H1 (cell line): ENCODE results near the gene DDT. TPM values are rescaled to one million over a fixed set of nuclear protein-coding genes. Genes with fewer than 3 reads are reported as not detected.

ENCODE experiments used
- CTCF ChIA-PET: fragments of 300-600 bp; sonication (Branson Sonifier 250); formaldehyde crosslinking; loops from one replicate; lab custom pipeline; 2021; ENCODE audit not compliant: partially characterized antibody; lab: Charles Lee
- POLR2A ChIA-PET: fragments of 300-600 bp; sonication (Branson Sonifier 250); formaldehyde crosslinking; loops from one replicate; lab custom pipeline; 2021; ENCODE audit warnings: inconsistent platforms; ENCODE audit not compliant: partially characterized antibody; lab: Charles Lee
- DNase-seq, 2 experiments: peaks; one replicate each; pipeline versions ENCODE4 v3.0.0 to v3.0.0-alpha.2; 2010 to 2022; ENCODE audit warnings: low spot score in 2 of 2, low read depth in 1 of 2, mixed read lengths in 1 of 2
- FAIRE-seq: peaks from 2 replicates; lab custom pipeline; 2011; peaks lifted over from hg19 to GRCh38; lab: Jason Lieb, UNC
- H2AFZ ChIP-seq: 2 replicates; pipeline ENCODE4 v1.8.1; 2012; ENCODE audit warnings: low read length, inconsistent platforms
- H2AK5ac ChIP-seq: 2 replicates; pipeline ENCODE4 v1.6.1; 2013; ENCODE audit warnings: low read depth, low read length
- H2BK120ac ChIP-seq: replicated peaks from 2 replicates; pipeline ENCODE3; 2013; ENCODE audit warnings: low read depth, low read length, inconsistent platforms
- H2BK12ac ChIP-seq: 2 replicates; pipeline ENCODE4 v1.6.1; 2013; ENCODE audit warnings: low read depth, low read length
- H2BK15ac ChIP-seq: 2 replicates; pipeline ENCODE4 v1.6.1; 2013; ENCODE audit warnings: low read length
- H2BK20ac ChIP-seq: 2 replicates; pipeline ENCODE4 v1.6.1; 2013; ENCODE audit warnings: low read length
- H2BK5ac ChIP-seq: 2 replicates; pipeline ENCODE4 v1.6.1; 2013; ENCODE audit warnings: low read depth, low read length
- H3K14ac ChIP-seq: 2 replicates; pipeline ENCODE4 v1.6.1; 2013; ENCODE audit warnings: inconsistent platforms; ENCODE audit not compliant: insufficient read length
- H3K18ac ChIP-seq: 2 replicates; pipeline ENCODE4 v1.6.1; 2013; ENCODE audit warnings: low read length; ENCODE audit errors: extremely low read depth
- H3K23ac ChIP-seq: 2 replicates; pipeline ENCODE4 v1.6.1; 2013; ENCODE audit warnings: inconsistent platforms; ENCODE audit not compliant: insufficient read length
- H3K23me2 ChIP-seq: 2 replicates; pipeline ENCODE4 v1.6.1; 2013; ENCODE audit warnings: low read depth, low read length
- H3K27ac ChIP-seq: 2 replicates; pipeline ENCODE4 v1.6.1; 2011; ENCODE audit warnings: low read depth, low read length, inconsistent platforms
- H3K27me3 ChIP-seq, 4 experiments: replicated peaks in 1 of 4; 1 replicate in 1 of 4; 2 replicates in 3 of 4; pipeline versions ENCODE4 v1.6.1 to v1.8.1; 2011 to 2013; ENCODE audit warnings: low read length in 3 of 4, mild to moderate bottlenecking in 3 of 4, inconsistent platforms in 2 of 4, mixed read lengths in 2 of 4, moderate library complexity in 1 of 4; ENCODE audit not compliant: control insufficient read depth in 3 of 4, insufficient read depth in 3 of 4; ENCODE audit errors: extremely low read depth in 1 of 4
- H3K36me3 ChIP-seq, 4 experiments: 2 replicates each; pipeline versions ENCODE4 v1.6.1 to v1.8.1; 2011 to 2013; ENCODE audit warnings: mild to moderate bottlenecking in 4 of 4, low read length in 3 of 4, moderate library complexity in 2 of 4, control low read depth in 1 of 4, inconsistent platforms in 1 of 4; ENCODE audit not compliant: insufficient read depth in 4 of 4, control insufficient read depth in 2 of 4
- H3K4ac ChIP-seq: replicated peaks from 2 replicates; pipeline ENCODE3; 2013; ENCODE audit warnings: low read length, low read depth, mixed read lengths, inconsistent platforms; ENCODE audit not compliant: insufficient read length
- H3K4me1 ChIP-seq, 4 experiments: replicated peaks in 1 of 4; 1 replicate in 1 of 4; 2 replicates in 3 of 4; pipeline versions ENCODE4 v1.6.1 to v1.8.1; 2011 to 2013; ENCODE audit warnings: low read length in 3 of 4, inconsistent platforms in 2 of 4, mixed read lengths in 1 of 4; ENCODE audit not compliant: insufficient read depth in 4 of 4, control insufficient read depth in 3 of 4
- H3K4me2 ChIP-seq, 2 experiments: 2 replicates each; pipeline versions ENCODE4 v1.6.1 to v1.8.1; 2011 to 2013; ENCODE audit warnings: low read depth in 2 of 2, low read length in 2 of 2, control low read depth in 1 of 2, inconsistent platforms in 1 of 2, mild to moderate bottlenecking in 1 of 2; ENCODE audit not compliant: insufficient read depth in 1 of 2
- H3K4me3 ChIP-seq, 4 experiments: fragments of 200-600, 300-600 bp in 1 of 4; sonication (generic), shearing (Covaris generic), sonication (Bioruptor Twin) in 1 of 4; 2 replicates each; pipeline versions ENCODE4 v1.5.1 to v1.8.1; 2011 to 2016; ENCODE audit warnings: low read length in 4 of 4, low read depth in 3 of 4, control low read depth in 2 of 4, inconsistent platforms in 2 of 4, mild to moderate bottlenecking in 2 of 4, mixed read lengths in 1 of 4, moderate library complexity in 1 of 4; ENCODE audit not compliant: insufficient read depth in 2 of 4; ENCODE audit errors: extremely low read depth in 1 of 4
- H3K56ac ChIP-seq: replicated peaks from 2 replicates; pipeline ENCODE3; 2013; ENCODE audit warnings: low read depth, mild to moderate bottlenecking, mixed read lengths, low read length, inconsistent platforms; ENCODE audit not compliant: insufficient read length
- H3K79me1 ChIP-seq: 2 replicates; pipeline ENCODE4 v1.6.1; 2013; ENCODE audit warnings: low read depth, low read length, control low read depth
- H3K79me2 ChIP-seq, 2 experiments: 2 replicates each; pipeline versions ENCODE4 v1.6.1 to v1.8.1; 2012 to 2013; ENCODE audit warnings: low read length in 2 of 2, mild to moderate bottlenecking in 2 of 2, inconsistent platforms in 1 of 2; ENCODE audit not compliant: insufficient read depth in 2 of 2, control insufficient read depth in 1 of 2
- H3K9ac ChIP-seq, 4 experiments: replicated peaks in 1 of 4; 1 replicate in 1 of 4; 2 replicates in 3 of 4; pipeline versions ENCODE4 v1.6.1 to v1.8.1; 2011 to 2013; ENCODE audit warnings: low read depth in 3 of 4, low read length in 3 of 4, control low read depth in 2 of 4, mild to moderate bottlenecking in 2 of 4, moderate library complexity in 2 of 4, inconsistent platforms in 1 of 4; ENCODE audit errors: extremely low read depth in 1 of 4
- H3K9me3 ChIP-seq, 2 experiments: 2 replicates each; pipeline versions ENCODE4 v1.6.1 to v1.8.1; 2012 to 2013; ENCODE audit warnings: mild to moderate bottlenecking in 2 of 2, moderate library complexity in 2 of 2, control low read depth in 1 of 2, inconsistent platforms in 1 of 2, low read depth in 1 of 2, low read length in 1 of 2, mixed read lengths in 1 of 2; ENCODE audit not compliant: insufficient read depth in 2 of 2
- H4K20me1 ChIP-seq, 2 experiments: replicated peaks in 1 of 2; 2 replicates each; pipeline versions ENCODE3 to v1.8.1; 2011 to 2013; ENCODE audit warnings: inconsistent platforms in 2 of 2, low read length in 2 of 2, mild to moderate bottlenecking in 1 of 2; ENCODE audit not compliant: insufficient read depth in 2 of 2, control insufficient read depth in 1 of 2
- H4K5ac ChIP-seq: 2 replicates; pipeline ENCODE4 v1.6.1; 2013; ENCODE audit warnings: low read length, low read depth, mixed read lengths, inconsistent platforms; ENCODE audit not compliant: insufficient read length
- H4K8ac ChIP-seq: 2 replicates; pipeline ENCODE4 v1.8.0; 2013; ENCODE audit warnings: mild to moderate bottlenecking, moderate library complexity, low read length, inconsistent platforms; ENCODE audit not compliant: insufficient read depth; ENCODE audit errors: extremely low read depth
- H4K91ac ChIP-seq: replicated peaks from 2 replicates; pipeline ENCODE3; 2013; ENCODE audit warnings: low read length, mixed read lengths, inconsistent platforms; ENCODE audit not compliant: insufficient read length
- BRCA1 ChIP-seq: IDR thresholded peaks from 2 replicates; pipeline ENCODE4 v1.6.1; 2012; ENCODE audit warnings: low read depth, low read length, improper control_type of control experiment
- CTCF ChIP-seq, 3 experiments: IDR thresholded peaks; 1 replicate in 2 of 3; 2 replicates in 1 of 3; pipeline versions ENCODE4 v1.5.1 to v1.6.1; 2011; ENCODE audit warnings: low read length in 3 of 3, mild to moderate bottlenecking in 3 of 3, inconsistent platforms in 2 of 3, low read depth in 1 of 3, moderate library complexity in 1 of 3; ENCODE audit not compliant: insufficient read depth in 1 of 3; ENCODE audit errors: control extremely low read depth in 1 of 3
- HDAC6 ChIP-seq: IDR thresholded peaks from one replicate; pipeline ENCODE4 v1.7.1; 2012; ENCODE audit warnings: low read depth, mild to moderate bottlenecking, inconsistent platforms, low read length, moderate library complexity
- MAFK ChIP-seq: IDR thresholded peaks from 2 replicates; pipeline ENCODE4 v1.6.1; 2012; ENCODE audit warnings: low read depth, mild to moderate bottlenecking, improper control_type of control experiment, low read length
- PHF8 ChIP-seq: fragments of 200-600 bp; sonication (generic); conservative IDR thresholded peaks from 2 replicates; pipeline ENCODE4 v1.7.1; 2012; ENCODE audit warnings: low read depth, mild to moderate bottlenecking, inconsistent platforms, low read length, moderate library complexity
- RAD21 ChIP-seq, 2 experiments: IDR thresholded peaks in 1 of 2; conservative IDR thresholded peaks in 1 of 2; 2 replicates each; pipeline ENCODE4 v1.6.1; 2011; ENCODE audit warnings: low read depth in 2 of 2, low read length in 2 of 2, improper control_type of control experiment in 1 of 2, inconsistent platforms in 1 of 2, mild to moderate bottlenecking in 1 of 2, moderate library complexity in 1 of 2
- RFX5 ChIP-seq: IDR thresholded peaks from 2 replicates; pipeline ENCODE4 v1.6.1; 2011; ENCODE audit warnings: low read depth, low read length, improper control_type of control experiment, borderline replicate concordance
- SIX5 ChIP-seq: IDR thresholded peaks from 2 replicates; pipeline ENCODE4 v1.6.1; 2011; ENCODE audit warnings: mild to moderate bottlenecking, low read depth, low read length
- SP2 ChIP-seq: IDR thresholded peaks from 2 replicates; pipeline ENCODE4 v1.6.1; 2012; ENCODE audit warnings: mild to moderate bottlenecking, low read length, inconsistent platforms
- TEAD4 ChIP-seq: IDR thresholded peaks from 2 replicates; pipeline ENCODE4 v1.6.1; 2012; ENCODE audit warnings: low read depth, low read length, inconsistent platforms, mixed read lengths
- WGBS, 2 experiments: shearing (Covaris generic) in 1 of 2; methylation state at CpG; one replicate each; pipeline versions ENCODE4 v1.1.6 to v1.1.7; 2013 to 2015; ENCODE audit warnings: low lambda C conversion rate in 2 of 2, mixed read lengths in 2 of 2, inconsistent platforms in 1 of 2, low coverage in 1 of 2, missing lambda C conversion rate in 1 of 2; ENCODE audit not compliant: insufficient replicate concordance in 2 of 2, insufficient coverage in 1 of 2, insufficient read length in 1 of 2; ENCODE audit errors: extremely low coverage in 1 of 2, missing lambda C conversion rate in 1 of 2; 5-methylcytosine and 5-hydroxymethylcytosine counted together
- polyA plus RNA-seq, 7 experiments: library from polyadenylated mRNA; depleted of rRNA in 3 of 7; stranded (reverse) in 5 of 7; unstranded in 2 of 7; fragments of >200 nt in 5 of 7; fragments of 200-250 nt in 2 of 7; gene quantifications; 1 replicate in 5 of 7; 2 replicates in 1 of 7; 4 replicates in 1 of 7; pipeline versions ENCODE4 v1.2.1 to v1.2.3, GENCODE V29; 2011 to 2013; ENCODE audit warnings: missing spikeins in 2 of 7, mixed read lengths in 2 of 7
- total RNA-seq: library from RNA; stranded (reverse); fragmentation: NEBNext Ultra II Directional; extraction: Animal tissue kit (Norgen Biotek cat#: 25700); gene quantifications from 2 replicates; pipeline ENCODE4 v1.2.1, GENCODE V29; 2021
- TF ChIP-seq, protein P1 (sequence below): IDR thresholded peaks from 2 replicates; pipeline ENCODE4 v1.6.1; 2011; ENCODE audit warnings: low read depth, mild to moderate bottlenecking, low read length; ENCODE audit not compliant: insufficient read depth

Gene DDT
- total and polyA plus RNA-seq, 2 of the 8 experiments (the other 6 are each of a cell fraction or from before 2014, with no cell fraction given) = 106 to 341 TPM

DNA sequence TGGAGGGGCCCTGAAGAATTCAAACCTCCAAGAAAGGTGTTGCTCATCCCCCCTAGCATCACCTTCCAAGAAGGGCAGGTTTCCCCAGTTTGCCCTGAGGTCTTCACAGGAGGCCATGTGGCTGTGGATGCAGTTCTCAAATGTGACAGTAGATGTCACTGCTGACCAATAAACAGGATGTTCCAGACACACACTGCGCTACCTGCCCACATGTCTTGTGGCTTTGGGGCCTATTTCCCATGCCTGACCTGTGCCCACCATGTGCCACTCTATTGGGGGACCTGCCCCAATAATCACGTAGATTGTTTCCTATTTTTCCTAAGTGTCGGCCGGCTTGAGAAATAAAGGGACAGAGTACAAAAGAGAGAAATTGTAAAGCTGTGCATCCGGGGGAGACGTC is 10.2 kb upstream of the DDT start:
- H3K23ac ChIP-seq = no peak overlapping the region
- H3K9ac ChIP-seq = no peak overlapping the region
- no peak overlapping the region for H3K4ac ChIP-seq
- no peak overlapping the region for H2AK5ac ChIP-seq
- H3K27me3 ChIP-seq = no peaks in the 10 kb centered on the region
- H2BK20ac ChIP-seq = no peak overlapping the region
- no peaks in the 10 kb centered on the region for H3K79me1 ChIP-seq
- no peak overlapping the region for H3K14ac ChIP-seq
- no peaks in the 10 kb centered on the region for H3K79me2 ChIP-seq
- no peak overlapping the region for H2BK120ac ChIP-seq
- H4K5ac ChIP-seq = no peak overlapping the region
- no peak overlapping the region for H3K27ac ChIP-seq
- H3K4me1 ChIP-seq = no peaks in the 10 kb centered on the region; a peak in 2 of 7 replicates
- WGBS, 2 experiments = 27% methylated on average over 6 of the region's 6 CpGs; no CpG with 5 or more reads in 1 of the 2 experiments
- H4K20me1 ChIP-seq = no peaks in the 10 kb centered on the region
- H2BK12ac ChIP-seq = no peak overlapping the region
- no peak overlapping the region for H2BK15ac ChIP-seq
- H3K4me3 ChIP-seq = no peak overlapping the region
- no peak overlapping the region for H3K56ac ChIP-seq
- DNase-seq (peak in 1 of 2 experiments; percentile 68), FAIRE-seq (peak; percentile 90)
- no peak overlapping the region; a peak in 1 of 4 replicates for H3K4me2 ChIP-seq
- CTCF ChIA-PET = interaction anchor here (0.6 to 0.7 kb wide), 2 partner anchors 14 to 105 kb away, joined by 3 read pairs; no protein-coding TSS in a partner anchor
- POLR2A ChIA-PET = no interaction called here
- H4K8ac ChIP-seq = no peak overlapping the region
- H4K91ac ChIP-seq = no peak overlapping the region
- no peaks in the 10 kb centered on the region for H3K9me3 ChIP-seq
- no peak overlapping the region for H2AFZ ChIP-seq
- H3K36me3 ChIP-seq = no peaks in the 10 kb centered on the region
- H3K18ac ChIP-seq = no peak overlapping the region
- H2BK5ac ChIP-seq = no peak overlapping the region
- H3K23me2 ChIP-seq = peaks cover 7% of the 10 kb centered on the region; the same call in 1 of the 2 replicates
- TF ChIP-seq SIX5 = no peak
- TF ChIP-seq SP2 = no peak
- TF ChIP-seq CTCF (IDR thresholded peaks at IDR 0.05; ENCODE audit: control extremely low read depth in 1 of 3, insufficient read depth in 1 of 3, low read depth in 1 of 3, low read length in 3 of 3) = peak; percentile 48 to 69 (median 66)
- TF ChIP-seq TEAD4 = no peak
- peak; percentile 80 to 82 for TF ChIP-seq RAD21 (IDR thresholded peaks at IDR 0.05 in 1 of 2, conservative IDR thresholded peaks at IDR 0.05 in 1 of 2; ENCODE audit: low read depth in 2 of 2, low read length in 2 of 2)
- TF ChIP-seq MAFK = no peak
- TF ChIP-seq BRCA1 = no peak
- TF ChIP-seq HDAC6 = no peak
- no peak for TF ChIP-seq PHF8
- no peak for TF ChIP-seq RFX5
- TF ChIP-seq, protein P1, sequence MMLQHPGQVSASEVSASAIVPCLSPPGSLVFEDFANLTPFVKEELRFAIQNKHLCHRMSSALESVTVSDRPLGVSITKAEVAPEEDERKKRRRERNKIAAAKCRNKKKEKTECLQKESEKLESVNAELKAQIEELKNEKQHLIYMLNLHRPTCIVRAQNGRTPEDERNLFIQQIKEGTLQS = no peak
